H1 (cell line): ENCODE data around the gene ASAH2B.
"Not testable (repeated sequence)": the region's sequence is repeated elsewhere in the genome, so short reads cannot be mapped to it uniquely, and the experiment has no call there.

Experiments used
- BACH1 ChIP-seq: IDR thresholded peaks from 2 replicates; pipeline ENCODE4 v1.6.1; 2012; ENCODE audit warnings: low read length, improper control_type of control experiment
- BRCA1 ChIP-seq: IDR thresholded peaks from 2 replicates; pipeline ENCODE4 v1.6.1; 2012; ENCODE audit warnings: low read depth, low read length, improper control_type of control experiment
- CREB1 ChIP-seq: IDR thresholded peaks from 2 replicates; pipeline ENCODE4 v1.6.1; 2012; ENCODE audit warnings: inconsistent platforms
- EP300 ChIP-seq, 2 experiments: IDR thresholded peaks; 1 replicate in 1 of 2; 2 replicates in 1 of 2; pipeline ENCODE4 v1.6.1; 2011 to 2012; ENCODE audit warnings: low read depth in 2 of 2, low read length in 2 of 2, mild to moderate bottlenecking in 2 of 2, borderline replicate concordance in 1 of 2, inconsistent platforms in 1 of 2, moderate library complexity in 1 of 2
- EZH2 ChIP-seq: fragments of 200-600 bp; sonication (generic); IDR thresholded peaks from 2 replicates; pipeline ENCODE4 v1.7.1; 2012; ENCODE audit warnings: low read depth, mild to moderate bottlenecking, moderate library complexity, low read length, inconsistent platforms; ENCODE audit not compliant: severe bottlenecking
- HDAC6 ChIP-seq: IDR thresholded peaks from one replicate; pipeline ENCODE4 v1.7.1; 2012; ENCODE audit warnings: low read depth, mild to moderate bottlenecking, inconsistent platforms, low read length, moderate library complexity
- JUN ChIP-seq: IDR thresholded peaks from 2 replicates; pipeline ENCODE4 v1.6.1; 2011; ENCODE audit warnings: low read depth, mild to moderate bottlenecking, improper control_type of control experiment, low read length
- RFX5 ChIP-seq: IDR thresholded peaks from 2 replicates; pipeline ENCODE4 v1.6.1; 2011; ENCODE audit warnings: low read depth, low read length, improper control_type of control experiment, borderline replicate concordance
- TF ChIP-seq, protein P1 (sequence below), 3 experiments: IDR thresholded peaks; 1 replicate in 2 of 3; 2 replicates in 1 of 3; pipeline versions ENCODE4 v1.5.1 to v1.6.1; 2011; ENCODE audit warnings: low read length in 3 of 3, mild to moderate bottlenecking in 3 of 3, inconsistent platforms in 2 of 3, low read depth in 1 of 3, moderate library complexity in 1 of 3; ENCODE audit not compliant: insufficient read depth in 1 of 3; ENCODE audit errors: control extremely low read depth in 1 of 3
- TF ChIP-seq, protein P2 (sequence below): IDR thresholded peaks from 2 replicates; pipeline ENCODE4 v1.6.1; 2011; ENCODE audit warnings: low read length, improper control_type of control experiment
- TF ChIP-seq, protein P3 (sequence below): IDR thresholded peaks from 2 replicates; pipeline ENCODE4 v1.6.1; 2012; ENCODE audit warnings: low read length, inconsistent platforms

DNA sequence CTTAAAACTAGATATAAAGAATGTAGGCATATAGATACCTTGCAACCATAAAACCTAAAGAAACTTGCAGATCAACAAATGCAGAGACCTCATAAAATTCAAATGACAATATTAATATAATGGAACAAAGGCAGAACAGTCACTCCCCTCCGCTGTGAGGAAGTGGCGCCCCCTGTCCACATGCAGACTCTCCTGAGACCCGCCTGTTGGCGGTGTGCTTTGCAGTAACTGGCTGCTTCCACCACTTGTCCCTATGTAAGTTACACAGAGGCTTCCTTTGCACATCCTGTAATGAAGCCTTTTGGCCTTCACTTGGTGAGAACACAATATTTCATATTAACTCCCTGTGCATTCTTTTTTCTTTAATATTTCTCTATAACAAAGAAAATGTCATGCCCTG, 41.9 kb upstream of the ASAH2B start:
- TF ChIP-seq, protein P1, sequence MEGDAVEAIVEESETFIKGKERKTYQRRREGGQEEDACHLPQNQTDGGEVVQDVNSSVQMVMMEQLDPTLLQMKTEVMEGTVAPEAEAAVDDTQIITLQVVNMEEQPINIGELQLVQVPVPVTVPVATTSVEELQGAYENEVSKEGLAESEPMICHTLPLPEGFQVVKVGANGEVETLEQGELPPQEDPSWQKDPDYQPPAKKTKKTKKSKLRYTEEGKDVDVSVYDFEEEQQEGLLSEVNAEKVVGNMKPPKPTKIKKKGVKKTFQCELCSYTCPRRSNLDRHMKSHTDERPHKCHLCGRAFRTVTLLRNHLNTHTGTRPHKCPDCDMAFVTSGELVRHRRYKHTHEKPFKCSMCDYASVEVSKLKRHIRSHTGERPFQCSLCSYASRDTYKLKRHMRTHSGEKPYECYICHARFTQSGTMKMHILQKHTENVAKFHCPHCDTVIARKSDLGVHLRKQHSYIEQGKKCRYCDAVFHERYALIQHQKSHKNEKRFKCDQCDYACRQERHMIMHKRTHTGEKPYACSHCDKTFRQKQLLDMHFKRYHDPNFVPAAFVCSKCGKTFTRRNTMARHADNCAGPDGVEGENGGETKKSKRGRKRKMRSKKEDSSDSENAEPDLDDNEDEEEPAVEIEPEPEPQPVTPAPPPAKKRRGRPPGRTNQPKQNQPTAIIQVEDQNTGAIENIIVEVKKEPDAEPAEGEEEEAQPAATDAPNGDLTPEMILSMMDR (IDR thresholded peaks at IDR 0.05; ENCODE audit: control extremely low read depth in 1 of 3, insufficient read depth in 1 of 3, low read depth in 1 of 3, low read length in 3 of 3): not testable (repeated sequence)
- TF ChIP-seq EP300 (IDR thresholded peaks at IDR 0.05; ENCODE audit: borderline replicate concordance in 1 of 2, low read depth in 2 of 2, low read length in 2 of 2); CREB1; BRCA1; EZH2; HDAC6; RFX5; BACH1; JUN: not testable (repeated sequence)
- TF ChIP-seq, protein P2, sequence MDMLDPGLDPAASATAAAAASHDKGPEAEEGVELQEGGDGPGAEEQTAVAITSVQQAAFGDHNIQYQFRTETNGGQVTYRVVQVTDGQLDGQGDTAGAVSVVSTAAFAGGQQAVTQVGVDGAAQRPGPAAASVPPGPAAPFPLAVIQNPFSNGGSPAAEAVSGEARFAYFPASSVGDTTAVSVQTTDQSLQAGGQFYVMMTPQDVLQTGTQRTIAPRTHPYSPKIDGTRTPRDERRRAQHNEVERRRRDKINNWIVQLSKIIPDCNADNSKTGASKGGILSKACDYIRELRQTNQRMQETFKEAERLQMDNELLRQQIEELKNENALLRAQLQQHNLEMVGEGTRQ: not testable (repeated sequence)
- TF ChIP-seq, protein P3, sequence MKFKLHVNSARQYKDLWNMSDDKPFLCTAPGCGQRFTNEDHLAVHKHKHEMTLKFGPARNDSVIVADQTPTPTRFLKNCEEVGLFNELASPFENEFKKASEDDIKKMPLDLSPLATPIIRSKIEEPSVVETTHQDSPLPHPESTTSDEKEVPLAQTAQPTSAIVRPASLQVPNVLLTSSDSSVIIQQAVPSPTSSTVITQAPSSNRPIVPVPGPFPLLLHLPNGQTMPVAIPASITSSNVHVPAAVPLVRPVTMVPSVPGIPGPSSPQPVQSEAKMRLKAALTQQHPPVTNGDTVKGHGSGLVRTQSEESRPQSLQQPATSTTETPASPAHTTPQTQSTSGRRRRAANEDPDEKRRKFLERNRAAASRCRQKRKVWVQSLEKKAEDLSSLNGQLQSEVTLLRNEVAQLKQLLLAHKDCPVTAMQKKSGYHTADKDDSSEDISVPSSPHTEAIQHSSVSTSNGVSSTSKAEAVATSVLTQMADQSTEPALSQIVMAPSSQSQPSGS: not testable (repeated sequence)
